DMS114 treated with DMSO at 0.1 percent for 48 hours (cell line): ENCODE data around the gene CHMP4B.

Experiments
- DNase-seq: peaks from one replicate; lab custom pipeline; 2025; ENCODE audit not compliant: unreplicated experiment; lab: John Stamatoyannopoulos, UW

The CHMP4B gene

GRCh38 chr20:33817411-33817810 lies 6.3 kb downstream of the CHMP4B start:
- DNase-seq: no peak

- DNase-seq: no peak
Observed at GRCh38 chr20:33819456-33819855, 8.3 kb downstream of the CHMP4B start.

GRCh38 chr20:33820362-33820761 lies 9.2 kb downstream of the CHMP4B start:
- no peak for DNase-seq

GRCh38 chr20:33821270-33821836 lies 10.2 kb downstream of the CHMP4B start:
- no peak for DNase-seq

GRCh38 chr20:33822423-33822822 lies 11.3 kb downstream of the CHMP4B start:
- no peak for DNase-seq

GRCh38 chr20:33822991-33823390 lies 11.8 kb downstream of the CHMP4B start:
- DNase-seq: no peak

- no peak for DNase-seq
Observed at GRCh38 chr20:33824852-33825251, 13.7 kb downstream of the CHMP4B start.

- DNase-seq: no peak
Observed at GRCh38 chr20:33825340-33826269, 14.5 kb downstream of the CHMP4B start.

- DNase-seq: no peak
Observed at GRCh38 chr20:33826270-33826897, 15.2 kb downstream of the CHMP4B start.

- DNase-seq: no peak
Observed at GRCh38 chr20:33827109-33827508, 16.0 kb downstream of the CHMP4B start.

GRCh38 chr20:33827634-33828325 lies 16.6 kb downstream of the CHMP4B start:
- DNase-seq: no peak

GRCh38 chr20:33828326-33828844 lies 17.2 kb downstream of the CHMP4B start:
- DNase-seq: no peak

GRCh38 chr20:33828967-33829560 lies 17.9 kb downstream of the CHMP4B start:
- no peak for DNase-seq

- DNase-seq: no peak
Observed at GRCh38 chr20:33829636-33830035, 18.5 kb downstream of the CHMP4B start.

GRCh38 chr20:33830371-33830770 lies 19.2 kb downstream of the CHMP4B start:
- no peak for DNase-seq

GRCh38 chr20:33832103-33832804 lies 21.1 kb downstream of the CHMP4B start:
- no peak for DNase-seq

- DNase-seq: no peak
Observed at GRCh38 chr20:33833333-33833732, 22.2 kb downstream of the CHMP4B start.

- no peak for DNase-seq
Observed at GRCh38 chr20:33835615-33836172, 24.5 kb downstream of the CHMP4B start.

- DNase-seq: no peak
Observed at GRCh38 chr20:33836277-33836676, 25.1 kb downstream of the CHMP4B start.
